ENCODE results near the gene IL1RAP.

The IL1RAP gene

DNA sequence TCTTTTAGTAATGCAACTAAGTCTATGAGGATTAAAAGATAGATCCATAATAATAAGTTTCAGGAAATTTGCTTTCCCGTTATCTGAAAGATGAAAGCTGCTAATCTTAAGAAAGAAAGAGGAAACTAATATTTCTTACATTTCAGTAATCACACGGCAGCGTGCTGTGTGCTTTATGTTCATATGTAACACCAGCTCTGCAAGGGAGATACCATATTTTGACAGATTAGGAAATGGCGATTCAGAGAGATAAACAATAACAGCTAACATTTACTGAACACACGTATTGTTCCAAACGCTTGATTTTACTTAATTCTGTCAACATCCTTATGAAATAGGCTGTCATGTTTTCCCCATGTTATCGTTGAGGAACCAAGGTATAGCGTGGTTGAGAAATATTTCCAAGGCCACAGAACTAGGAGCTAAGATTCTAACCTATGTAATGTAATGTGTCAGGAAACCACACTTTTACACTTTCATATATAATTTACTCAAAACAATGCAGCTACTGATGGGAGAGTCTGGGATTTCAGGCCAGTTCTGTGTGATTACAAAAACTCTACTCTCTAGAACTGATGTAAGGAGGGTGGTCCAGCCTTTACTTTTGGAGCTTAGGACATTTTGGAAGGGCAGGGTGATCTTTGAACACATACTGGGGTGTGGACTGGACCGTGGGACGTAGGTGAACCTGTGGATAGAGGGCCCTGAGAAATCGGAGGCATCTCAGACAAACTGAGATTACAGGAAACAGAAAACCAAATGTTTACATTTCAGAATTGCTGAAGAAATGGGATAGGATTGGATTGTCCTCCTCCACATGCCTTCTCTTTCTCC lies 100.6 kb downstream of the IL1RAP start:
- no peak for DNase-seq (ENCODE audit: low spot score)

DNA sequence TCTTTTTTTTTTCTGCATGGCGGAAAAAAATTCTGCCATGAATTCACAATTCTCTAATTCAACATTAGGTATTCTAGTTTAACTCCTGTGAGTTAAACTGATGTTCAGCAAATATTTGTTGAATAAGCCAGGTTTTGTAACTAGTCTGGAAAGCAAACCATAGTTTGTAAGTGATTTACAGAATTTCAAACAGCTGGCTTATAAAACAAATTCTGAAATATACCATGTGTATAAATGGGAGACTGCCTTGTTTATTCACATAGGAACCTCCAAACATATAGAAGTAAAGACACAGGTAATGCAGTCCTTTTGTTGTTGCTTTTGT lies 101.1 kb downstream of the IL1RAP start:
- no peak for DNase-seq (ENCODE audit: low spot score)

DNA sequence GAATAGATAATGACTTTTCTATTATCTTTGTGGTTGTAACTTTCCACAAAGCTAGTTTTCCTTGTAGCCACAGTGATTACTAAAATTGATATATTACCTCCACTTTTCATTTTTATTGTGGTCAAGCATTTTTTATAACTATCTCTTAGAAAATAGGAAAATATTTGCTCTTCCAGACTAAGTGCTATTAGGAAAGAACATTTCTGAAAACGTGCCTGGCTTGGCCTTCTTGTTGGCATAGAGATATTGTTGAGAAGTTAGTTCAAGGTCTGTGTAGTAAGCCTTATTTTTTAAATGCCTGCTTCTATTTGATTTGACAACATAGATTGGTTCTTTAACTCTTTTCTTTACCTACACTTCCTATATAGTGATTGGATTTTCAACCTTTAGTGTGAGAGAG lies 101.7 kb downstream of the IL1RAP start:
- no peak for DNase-seq (ENCODE audit: low spot score)

DNA sequence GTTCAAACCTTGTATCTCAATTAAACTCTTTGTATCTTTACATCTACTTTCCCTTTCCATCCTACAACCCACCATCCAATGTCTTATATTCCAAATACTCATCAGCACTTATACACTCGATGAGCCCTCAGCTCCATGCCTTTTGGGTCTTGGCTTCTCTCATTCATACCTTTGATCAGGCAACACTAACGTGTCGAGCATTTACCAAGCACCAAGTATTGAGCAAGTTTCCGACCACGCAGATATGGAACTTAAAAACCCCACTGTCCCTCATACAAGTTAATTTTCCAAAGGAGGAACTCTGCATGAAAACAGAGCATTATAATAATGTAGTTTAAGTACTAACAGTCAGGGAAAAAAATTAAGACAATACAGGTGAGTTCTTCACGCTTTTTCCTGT lies 102.8 kb downstream of the IL1RAP start:
- no peak for DNase-seq (ENCODE audit: low spot score)

DNA sequence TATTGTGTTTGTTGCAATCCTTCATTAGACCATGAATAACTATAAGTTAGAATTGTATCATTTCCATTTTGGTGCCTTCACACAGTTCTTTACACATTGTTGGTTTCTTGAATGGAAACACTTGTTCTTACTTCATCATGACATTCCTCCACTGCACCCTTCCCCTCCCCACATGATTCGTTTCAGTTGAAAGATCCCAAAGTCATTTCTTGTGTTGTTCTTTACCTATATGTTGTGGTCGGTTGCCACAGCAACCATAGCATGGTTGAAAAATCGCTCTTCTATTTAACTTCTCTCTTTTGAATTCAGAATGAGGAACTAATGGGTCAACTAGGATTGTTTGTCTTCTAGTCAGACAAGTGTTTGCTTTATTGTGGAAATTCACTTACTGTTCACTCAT lies 103.3 kb downstream of the IL1RAP start:
- DNase-seq (ENCODE audit: low spot score) = peak; percentile 43

DNA sequence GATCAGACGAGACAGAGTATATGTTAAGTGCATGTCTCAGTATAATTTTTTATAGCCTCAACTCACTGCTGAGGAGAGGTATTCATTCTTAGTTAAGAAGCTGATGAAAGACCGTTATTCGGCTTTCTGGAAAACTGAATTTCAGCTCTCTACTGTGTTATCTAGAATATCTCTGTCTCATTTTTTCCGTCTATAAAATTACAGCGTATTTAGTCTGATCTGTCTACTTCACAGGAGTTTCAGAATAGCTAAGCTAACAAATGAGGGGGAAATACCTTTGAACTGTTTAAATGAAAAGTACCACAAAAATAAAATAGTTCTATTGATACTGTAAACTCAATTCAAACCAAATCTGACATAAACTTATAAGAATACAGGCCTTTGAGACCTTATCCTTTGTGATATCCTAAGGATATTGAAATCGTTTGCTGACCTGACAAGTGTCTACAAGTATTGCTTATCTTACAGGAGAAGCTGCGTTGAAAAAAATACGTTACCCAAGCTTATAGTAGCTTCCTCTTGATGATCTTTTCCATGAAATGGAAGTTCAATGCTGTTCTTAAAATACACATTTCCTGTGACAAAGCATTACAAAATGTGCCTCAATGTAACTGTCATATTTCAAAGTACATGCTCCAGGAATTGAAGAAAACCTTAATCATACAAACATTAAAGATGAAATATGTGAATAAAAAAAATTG lies 104.6 kb downstream of the IL1RAP start:
- peak; percentile 4 for DNase-seq (ENCODE audit: low spot score)

DNA sequence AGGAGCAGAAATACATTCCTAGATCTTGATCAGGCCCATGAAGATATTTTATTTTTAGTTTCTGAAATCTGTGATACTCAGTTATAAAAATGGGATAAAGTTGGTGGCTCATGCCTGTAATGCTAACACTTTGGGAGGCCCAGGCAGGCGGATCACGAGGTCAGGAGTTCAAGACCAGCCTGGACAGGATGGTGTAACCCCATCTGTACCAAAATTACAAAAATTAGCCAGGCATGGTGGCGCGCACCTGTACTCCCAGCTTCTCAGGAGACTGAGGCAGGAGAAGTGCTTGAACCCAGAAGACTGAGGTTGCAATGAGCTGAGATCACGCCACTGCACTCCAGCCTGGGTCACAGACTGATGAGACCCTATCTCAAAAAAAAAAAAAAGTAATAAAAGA lies 105.5 kb downstream of the IL1RAP start:
- DNase-seq (ENCODE audit: low spot score) = no peak

DNA sequence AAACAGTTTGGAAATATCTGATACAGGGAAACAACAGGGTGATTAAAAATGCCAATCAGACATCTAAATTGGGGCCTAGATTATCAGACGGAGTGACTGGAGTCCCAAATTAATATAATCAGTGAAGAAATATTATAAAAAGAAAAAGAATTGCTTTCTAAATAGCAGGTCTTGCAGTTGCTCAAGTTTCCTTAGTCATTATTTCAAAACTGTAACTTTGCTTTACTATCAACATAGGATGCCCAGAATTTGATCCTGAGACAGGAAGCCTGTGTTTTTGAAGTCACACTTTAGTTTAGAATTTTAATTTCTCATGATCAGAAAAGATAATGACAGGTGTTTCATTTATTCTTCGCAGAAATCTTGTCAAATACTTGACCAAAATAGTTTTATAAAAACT lies 105.9 kb downstream of the IL1RAP start:
- DNase-seq (ENCODE audit: low spot score) = no peak

DNA sequence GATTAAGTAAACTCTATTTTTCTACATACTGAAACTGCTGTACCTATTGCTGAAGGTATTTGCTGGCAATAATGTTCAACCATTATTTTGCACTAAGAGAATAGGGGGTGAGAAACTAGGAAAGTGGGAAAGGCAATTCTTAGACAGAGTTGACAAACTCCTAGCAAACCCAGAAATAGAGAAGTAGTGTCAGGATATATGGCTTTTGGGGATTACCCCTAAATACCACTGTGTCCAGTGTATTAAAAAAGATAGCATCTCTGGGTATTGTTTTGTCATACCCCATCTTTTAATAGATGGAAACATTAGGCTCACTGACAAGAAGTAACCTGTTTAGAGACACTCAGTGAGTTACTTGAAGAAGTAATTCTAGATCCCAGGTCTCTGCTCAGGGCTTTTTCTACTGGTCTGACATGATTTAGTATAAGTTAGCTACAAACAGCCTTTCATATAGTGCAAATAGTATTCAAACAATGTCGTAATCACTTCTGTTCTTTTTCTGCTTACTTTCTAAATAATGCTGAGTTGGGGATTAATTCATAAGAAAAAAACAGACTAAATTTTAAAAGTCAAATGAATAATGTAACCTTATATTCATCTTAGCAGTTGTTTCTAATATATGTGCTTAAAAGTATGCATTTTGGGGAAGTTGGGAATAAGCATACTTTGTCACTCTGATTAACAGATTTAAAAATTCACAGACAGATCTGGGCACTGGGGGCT lies 107.2 kb downstream of the IL1RAP start:
- DNase-seq (ENCODE audit: low spot score) = no peak

DNA sequence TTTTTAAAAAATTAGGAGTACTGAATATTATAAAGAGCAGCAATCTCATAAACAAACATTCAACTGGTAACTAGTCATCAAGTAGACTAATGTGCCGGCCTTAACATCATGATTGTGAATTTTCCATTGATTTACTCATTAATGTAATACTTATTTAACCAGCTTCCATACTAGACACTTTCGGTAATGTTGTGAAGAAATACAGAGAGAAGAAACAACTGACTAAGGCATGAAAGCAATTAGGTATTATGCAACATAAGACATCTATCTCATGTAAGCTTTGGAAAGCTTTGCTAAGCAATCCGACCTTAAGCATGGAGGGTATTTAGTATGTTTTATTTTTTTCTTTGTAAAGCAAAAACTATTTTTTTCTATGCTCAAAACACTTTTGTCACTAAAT lies 108.0 kb downstream of the IL1RAP start:
- no peak for DNase-seq (ENCODE audit: low spot score)

DNA sequence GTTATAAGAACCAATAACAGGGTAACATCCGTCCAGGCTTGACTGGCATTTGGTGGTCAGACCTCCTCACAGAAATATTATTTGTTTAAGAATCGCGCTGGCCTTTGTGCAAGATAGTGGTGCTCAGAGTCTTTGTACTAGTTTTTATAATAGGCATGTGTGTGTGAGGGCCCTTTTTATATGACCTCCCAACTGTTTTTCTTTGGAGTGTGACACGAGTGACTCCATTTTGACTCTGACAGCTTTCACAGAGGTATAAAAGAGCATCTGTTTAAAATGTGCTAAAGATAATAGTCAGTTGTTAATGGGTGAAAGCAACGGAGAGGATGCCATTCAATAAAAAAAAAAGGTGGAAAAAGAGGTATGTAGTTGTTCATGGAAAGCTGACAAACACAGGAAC lies 110.4 kb downstream of the IL1RAP start:
- DNase-seq (ENCODE audit: low spot score) = no peak

DNA sequence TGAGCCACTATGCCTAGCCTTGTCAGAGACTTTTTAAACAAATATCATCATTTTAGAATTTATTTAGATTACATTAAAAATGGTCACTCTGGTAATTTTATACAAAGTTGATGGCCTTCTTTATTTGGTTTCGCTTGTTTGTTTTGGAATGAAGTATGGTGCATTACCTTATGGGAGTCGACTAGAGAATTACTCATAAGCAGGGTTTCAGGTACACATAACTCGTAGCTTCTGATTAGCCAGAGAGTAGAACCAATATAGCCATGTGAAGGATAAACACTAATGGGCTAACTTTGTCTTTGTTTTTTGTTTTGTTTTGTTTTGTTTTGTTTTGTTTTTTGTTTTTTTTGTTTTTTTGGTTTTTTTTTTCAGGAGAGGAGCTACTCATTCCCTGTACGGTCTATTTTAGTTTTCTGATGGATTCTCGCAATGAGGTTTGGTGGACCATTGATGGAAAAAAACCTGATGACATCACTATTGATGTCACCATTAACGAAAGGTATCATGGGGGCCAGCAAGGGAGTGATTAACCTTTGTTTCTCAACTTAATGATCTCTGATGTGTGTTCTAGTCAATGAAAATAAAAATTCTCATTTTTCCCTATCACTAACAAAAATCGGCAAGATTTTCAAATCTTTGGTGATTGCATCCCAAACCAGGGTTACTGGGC lies 113.2 kb downstream of the IL1RAP start:
- DNase-seq (ENCODE audit: low spot score) = no peak

DNA sequence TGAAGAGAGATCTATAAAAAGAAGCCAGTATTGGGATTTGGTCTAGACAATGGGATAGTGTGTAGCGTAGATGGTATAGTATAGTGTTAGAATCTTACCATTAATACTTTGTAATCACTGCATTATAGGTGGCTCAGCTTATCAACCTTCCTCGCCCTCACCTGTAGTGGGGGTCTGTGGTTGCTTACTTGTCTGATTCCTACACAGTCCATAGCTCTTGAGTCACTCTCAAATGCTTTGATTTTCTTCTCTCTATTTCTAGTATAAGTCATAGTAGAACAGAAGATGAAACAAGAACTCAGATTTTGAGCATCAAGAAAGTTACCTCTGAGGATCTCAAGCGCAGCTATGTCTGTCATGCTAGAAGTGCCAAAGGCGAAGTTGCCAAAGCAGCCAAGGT lies 115.2 kb downstream of the IL1RAP start:
- DNase-seq (ENCODE audit: low spot score) = no peak

DNA sequence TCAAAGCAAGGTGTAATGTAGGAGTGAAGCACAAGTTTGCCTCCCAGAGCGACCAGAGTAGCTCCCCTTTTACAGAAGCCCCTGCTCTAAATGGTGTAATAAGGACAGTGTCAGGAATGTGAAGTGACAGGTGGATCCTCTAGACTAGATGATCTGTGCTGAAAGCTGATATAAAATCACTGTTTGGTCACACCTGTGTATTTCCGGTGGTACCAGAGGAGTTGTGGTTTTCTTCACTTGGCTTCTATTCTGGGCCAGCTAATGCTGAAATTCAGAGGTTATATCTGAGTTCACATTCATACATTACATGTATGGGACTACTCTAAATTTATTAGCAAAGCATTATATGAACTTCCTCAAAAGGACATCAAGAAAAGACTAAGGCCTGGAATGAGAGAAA lies 117.4 kb downstream of the IL1RAP start:
- no peak for DNase-seq (ENCODE audit: low spot score)

DNA sequence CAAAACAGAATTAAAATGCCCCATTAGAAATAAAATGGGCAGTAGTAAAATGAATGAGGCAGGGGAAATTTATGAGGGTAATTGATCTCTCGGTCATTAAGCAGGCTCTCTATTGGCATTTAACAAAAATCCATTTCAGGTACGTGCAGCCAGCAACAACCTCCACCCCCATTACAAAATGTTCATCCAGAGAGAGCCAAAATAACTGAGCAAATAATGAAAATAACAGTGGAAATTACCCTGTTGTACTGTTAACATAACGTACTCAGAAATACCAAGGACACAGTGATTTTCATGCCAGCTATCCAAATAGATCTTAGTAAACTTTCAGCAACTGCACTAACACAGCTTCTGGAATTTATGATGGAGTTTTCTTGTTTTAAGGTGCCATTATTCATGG lies 127.7 kb downstream of the IL1RAP start:
- DNase-seq (ENCODE audit: low spot score) = no peak

DNA sequence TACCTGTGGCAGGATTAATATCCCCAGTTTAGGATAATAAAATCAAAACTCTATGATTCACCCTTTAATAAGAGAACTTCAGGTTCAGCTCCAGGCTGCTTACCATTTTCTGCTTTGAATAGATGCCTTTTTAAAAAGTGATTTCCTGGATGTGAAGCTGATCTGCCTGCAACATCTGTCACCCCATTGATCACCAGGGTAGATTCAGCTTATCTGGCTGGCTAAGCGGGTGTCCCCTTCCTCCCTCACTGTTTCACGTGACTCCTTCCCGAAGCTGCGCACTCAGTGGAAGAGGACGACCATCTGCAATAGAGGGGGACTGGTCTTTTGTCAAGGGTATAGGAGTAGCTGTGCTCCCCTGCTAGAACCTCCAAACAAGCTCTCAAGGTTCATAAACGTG lies 128.1 kb downstream of the IL1RAP start:
- no peak for DNase-seq (ENCODE audit: low spot score)

DNA sequence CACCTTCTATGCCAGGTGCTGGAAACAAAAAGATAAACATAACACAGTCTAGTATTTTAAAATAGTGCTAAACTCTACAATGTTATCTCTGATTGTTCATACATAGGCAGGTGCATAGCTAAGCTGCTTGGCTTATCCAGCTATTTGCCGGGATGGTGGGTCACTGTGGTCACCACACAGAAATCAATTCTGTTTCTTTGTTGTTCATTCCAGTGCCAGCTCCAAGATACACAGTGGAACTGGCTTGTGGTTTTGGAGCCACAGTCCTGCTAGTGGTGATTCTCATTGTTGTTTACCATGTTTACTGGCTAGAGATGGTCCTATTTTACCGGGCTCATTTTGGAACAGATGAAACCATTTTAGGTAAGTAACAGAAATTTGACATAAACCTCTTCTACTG lies 130.2 kb downstream of the IL1RAP start:
- no peak for DNase-seq (ENCODE audit: low spot score)

DNA sequence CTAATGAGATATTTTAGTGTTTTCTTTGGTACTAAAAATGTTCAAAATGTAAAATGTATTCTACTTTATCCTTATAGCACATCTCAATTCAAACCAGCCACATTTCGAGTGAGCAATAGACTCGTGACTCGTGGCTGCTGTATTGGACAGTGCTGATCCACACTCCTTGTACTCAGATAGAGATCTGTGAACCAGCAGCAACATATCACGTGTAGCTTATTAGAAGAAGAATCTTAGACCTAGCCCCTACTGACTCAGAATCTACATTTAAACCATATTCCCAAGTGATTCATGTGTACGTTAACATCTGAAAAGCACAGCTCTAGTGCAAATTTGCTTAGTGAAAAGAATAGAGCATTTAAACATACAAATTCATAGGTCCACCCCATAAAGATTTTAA lies 130.9 kb downstream of the IL1RAP start:
- no peak for DNase-seq (ENCODE audit: low spot score)

DNA sequence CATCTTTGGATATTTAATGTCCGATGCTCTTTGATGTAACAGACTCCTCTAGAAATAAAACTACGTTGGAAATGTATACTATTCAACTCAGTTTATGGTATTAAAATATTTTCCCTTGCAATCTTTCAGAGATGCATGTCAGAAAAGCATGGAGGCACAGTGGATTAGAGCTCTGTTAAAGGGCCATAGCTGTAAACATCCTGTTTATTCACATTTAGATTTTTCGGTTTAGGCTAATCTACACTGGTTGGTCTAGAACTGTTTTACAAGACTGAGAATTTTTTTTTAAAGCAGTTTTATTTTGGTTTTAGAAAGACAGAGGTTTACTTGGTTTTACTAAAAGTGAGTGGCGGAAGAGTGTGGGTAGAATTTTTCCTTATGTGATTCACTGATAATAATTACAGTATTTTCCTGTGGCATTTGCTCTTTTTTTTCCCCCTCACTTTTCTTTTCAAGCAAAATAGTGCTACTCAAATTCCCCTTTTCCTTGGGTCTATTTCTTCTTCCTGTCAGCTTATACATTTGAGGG lies 132.1 kb downstream of the IL1RAP start:
- no peak for DNase-seq (ENCODE audit: low spot score)

DNA sequence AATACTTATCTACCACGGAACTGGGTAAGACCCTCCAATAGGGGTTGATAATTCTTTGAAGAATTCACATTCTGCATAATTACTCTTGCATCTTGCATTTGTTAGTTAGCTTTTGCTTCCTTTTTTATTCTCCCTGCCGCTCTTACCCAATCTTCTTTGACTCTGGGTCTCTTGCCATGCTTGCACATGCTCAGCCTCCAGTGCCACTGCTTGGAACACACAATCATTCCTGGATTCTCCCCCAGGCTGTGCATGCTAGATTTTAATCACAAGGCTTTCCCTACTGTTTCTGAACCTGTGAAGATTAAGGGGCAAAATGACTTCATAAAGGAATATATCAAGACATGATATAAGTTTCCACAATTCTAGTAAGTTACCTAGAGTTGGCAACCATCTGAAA lies 133.1 kb downstream of the IL1RAP start:
- DNase-seq (ENCODE audit: low spot score) = no peak

DNA sequence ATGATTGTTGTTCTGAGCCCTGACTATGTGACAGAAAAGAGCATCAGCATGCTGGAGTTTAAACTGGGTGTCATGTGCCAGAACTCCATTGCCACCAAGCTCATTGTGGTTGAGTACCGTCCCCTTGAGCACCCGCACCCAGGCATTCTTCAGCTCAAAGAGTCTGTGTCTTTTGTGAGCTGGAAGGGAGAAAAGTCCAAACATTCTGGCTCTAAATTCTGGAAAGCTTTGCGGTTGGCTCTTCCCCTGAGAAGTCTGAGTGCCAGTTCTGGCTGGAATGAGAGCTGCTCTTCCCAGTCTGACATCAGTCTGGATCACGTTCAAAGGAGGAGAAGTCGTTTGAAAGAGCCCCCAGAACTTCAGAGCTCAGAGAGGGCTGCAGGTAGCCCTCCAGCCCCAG lies 142.0 kb downstream of the IL1RAP start:
- DNase-seq (ENCODE audit: low spot score) = peak; percentile 3

DNA sequence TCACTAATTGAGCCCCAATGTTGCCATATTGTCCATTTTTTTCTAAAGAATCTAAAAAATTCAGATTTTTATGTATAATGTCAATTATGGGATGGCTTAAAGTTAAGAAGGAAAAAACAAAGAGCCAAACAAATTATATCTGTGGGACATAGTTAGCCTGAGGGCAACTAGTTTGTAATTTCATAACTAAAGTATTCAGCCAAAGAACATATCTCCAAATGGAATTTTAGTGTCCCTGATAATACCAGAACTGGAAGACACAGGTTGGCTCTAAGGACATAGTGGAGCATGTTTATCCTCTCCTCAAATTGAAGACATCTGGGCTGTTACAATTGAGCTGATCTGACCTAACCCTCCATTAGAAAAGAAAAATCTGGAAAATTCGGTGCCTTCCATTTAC lies 144.2 kb downstream of the IL1RAP start:
- no peak for DNase-seq (ENCODE audit: low spot score)
